NB4 (cell line): Measurements from ENCODE around the gene WDR5.
"Not testable (repeated sequence)": the region's sequence is repeated elsewhere in the genome, so short reads cannot be mapped to it uniquely, and the experiment has no call there.

Experiments used
- DNase-seq: peaks from one replicate; pipeline ENCODE4 v3.0.0; 2010; ENCODE audit warnings: low read depth
- H3K4me3 ChIP-seq: one replicate; pipeline ENCODE4 v1.5.1; 2011; ENCODE audit warnings: mild to moderate bottlenecking, low read depth, low read length, moderate library complexity
- MYC ChIP-seq: IDR thresholded peaks from 2 replicates; pipeline ENCODE4 v1.6.1; 2011; ENCODE audit warnings: low read depth, low read length
- POLR2A ChIP-seq: IDR thresholded peaks from 2 replicates; pipeline ENCODE4 v1.6.1; 2011; ENCODE audit warnings: mild to moderate bottlenecking; ENCODE audit not compliant: insufficient read length; ENCODE audit errors: extremely low read depth
- TF ChIP-seq, protein P1 (sequence below): IDR thresholded peaks from one replicate; pipeline ENCODE4 v1.5.1; 2012; ENCODE audit warnings: low read depth, low read length
- TF ChIP-seq, protein P2 (sequence below): IDR thresholded peaks from 2 replicates; pipeline ENCODE4 v1.6.1; 2011; ENCODE audit warnings: low read depth, low read length

The WDR5 gene

DNA sequence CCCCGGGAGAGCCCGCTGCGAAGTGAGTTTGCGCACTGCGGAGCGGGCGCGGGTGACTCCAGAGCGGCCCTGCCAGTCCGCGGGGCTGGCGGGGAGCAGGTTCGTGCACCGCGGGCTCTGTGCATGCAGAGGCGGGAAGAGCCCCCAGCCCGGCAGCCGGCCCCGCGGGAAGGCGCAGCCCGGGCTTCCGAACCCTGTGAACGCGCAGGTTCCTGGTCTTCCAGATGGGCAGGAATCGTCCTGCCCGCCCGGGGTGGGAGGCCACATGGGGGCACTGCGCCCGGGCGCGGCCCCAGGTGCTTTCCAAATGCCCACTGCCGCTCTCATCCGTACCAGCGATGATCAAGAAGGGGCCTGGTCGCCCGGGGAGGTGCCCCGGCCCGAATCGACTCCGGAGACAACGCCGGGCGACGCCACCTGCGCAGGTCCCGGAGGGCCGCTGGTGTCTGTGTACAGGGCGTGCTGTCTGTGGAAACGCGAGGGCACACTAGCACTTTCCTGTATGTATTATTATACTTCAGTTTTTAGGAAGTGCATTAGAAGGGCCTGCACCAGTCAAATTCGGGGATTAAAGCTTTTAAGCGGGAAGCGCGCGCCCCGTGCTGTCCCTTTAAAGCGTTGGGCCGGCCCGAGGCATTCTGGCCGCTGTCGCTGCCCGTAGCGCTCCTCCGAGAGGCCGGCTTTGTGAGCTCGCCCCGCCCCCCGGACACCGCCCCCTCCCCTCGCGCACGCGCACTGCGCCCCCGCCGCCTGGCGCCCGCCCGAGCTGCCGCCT lies at the start of gene WDR5:
WDR5 (plus strand) TSS at position 740 of the 775 bp plus-strand sequence. CDS start 3,796 bp downstream, outside the sequence.
- H3K4me3 ChIP-seq = peak within 1 kb of the TSS; percentile 83
- peak; percentile 92 for DNase-seq
- TF ChIP-seq POLR2A = peak; percentile 56
- TF ChIP-seq MYC = peak; percentile 41
- TF ChIP-seq, protein P1, sequence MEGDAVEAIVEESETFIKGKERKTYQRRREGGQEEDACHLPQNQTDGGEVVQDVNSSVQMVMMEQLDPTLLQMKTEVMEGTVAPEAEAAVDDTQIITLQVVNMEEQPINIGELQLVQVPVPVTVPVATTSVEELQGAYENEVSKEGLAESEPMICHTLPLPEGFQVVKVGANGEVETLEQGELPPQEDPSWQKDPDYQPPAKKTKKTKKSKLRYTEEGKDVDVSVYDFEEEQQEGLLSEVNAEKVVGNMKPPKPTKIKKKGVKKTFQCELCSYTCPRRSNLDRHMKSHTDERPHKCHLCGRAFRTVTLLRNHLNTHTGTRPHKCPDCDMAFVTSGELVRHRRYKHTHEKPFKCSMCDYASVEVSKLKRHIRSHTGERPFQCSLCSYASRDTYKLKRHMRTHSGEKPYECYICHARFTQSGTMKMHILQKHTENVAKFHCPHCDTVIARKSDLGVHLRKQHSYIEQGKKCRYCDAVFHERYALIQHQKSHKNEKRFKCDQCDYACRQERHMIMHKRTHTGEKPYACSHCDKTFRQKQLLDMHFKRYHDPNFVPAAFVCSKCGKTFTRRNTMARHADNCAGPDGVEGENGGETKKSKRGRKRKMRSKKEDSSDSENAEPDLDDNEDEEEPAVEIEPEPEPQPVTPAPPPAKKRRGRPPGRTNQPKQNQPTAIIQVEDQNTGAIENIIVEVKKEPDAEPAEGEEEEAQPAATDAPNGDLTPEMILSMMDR = peak; percentile 13
- TF ChIP-seq, protein P2, sequence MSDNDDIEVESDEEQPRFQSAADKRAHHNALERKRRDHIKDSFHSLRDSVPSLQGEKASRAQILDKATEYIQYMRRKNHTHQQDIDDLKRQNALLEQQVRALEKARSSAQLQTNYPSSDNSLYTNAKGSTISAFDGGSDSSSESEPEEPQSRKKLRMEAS = peak; percentile 37

DNA sequence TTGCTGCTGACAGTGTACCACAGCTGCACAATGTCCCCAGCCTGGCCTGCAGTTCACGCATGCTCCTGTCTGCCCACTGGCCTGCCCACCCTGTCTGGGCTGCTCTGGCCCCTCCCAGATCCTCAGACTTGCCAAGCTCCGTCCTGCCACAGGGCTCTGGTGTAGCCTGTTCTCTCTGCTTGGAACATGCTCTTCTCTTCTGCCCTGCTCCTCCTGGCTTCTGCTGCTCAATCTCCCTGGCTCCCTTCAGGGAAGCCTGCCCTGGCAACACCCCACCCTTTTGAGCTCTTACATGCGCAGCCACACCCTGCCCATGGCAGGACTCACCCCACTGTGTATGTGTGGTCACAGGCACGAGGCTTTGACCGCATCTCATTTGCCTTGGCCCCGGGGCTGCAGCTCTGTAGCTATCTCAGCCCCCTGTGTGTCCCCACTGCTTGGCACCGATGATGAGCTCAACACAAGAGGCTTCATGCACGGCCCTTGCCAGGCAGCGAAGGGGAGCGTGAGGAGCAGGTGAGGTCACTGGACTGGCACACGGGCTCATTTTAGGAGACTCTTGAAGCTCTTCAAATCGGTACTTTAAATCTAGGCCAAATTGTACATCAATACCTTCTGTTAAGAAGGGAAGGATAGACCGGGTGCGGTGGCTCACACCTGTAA lies 47.7 kb upstream of the WDR5 start:
- TF ChIP-seq MYC = no peak
- no peak for TF ChIP-seq POLR2A
- TF ChIP-seq, protein P2 = no peak
- TF ChIP-seq, protein P1 = no peak
- no peak for DNase-seq

DNA sequence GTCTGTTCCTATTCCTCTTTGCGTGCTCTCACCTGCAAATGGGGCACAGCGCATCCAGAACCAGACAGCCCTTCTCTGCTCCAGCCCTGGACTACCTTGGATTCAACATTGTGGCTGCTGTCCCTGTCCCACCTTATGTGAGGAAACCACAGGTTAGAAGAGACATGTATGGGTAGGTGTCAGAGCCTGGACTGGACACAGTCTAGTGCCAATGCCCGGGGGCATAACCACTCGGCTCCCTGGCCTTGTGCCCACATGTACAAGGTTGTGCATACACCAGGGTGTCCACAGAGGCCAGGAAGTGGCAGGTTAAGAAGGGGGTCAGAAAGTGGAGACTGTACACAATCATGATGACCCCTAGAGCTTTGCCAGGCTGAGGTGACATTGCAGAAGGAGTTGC lies 45.9 kb upstream of the WDR5 start:
- DNase-seq = no peak
- H3K4me3 ChIP-seq = no peak overlapping the region
- TF ChIP-seq, protein P2 = no peak
- TF ChIP-seq, protein P1 = no peak
- no peak for TF ChIP-seq MYC
- no peak for TF ChIP-seq POLR2A

More for the DNA sequence above, 47.7 kb upstream of the WDR5 start:
- H3K4me3 ChIP-seq = no peak overlapping the region

DNA sequence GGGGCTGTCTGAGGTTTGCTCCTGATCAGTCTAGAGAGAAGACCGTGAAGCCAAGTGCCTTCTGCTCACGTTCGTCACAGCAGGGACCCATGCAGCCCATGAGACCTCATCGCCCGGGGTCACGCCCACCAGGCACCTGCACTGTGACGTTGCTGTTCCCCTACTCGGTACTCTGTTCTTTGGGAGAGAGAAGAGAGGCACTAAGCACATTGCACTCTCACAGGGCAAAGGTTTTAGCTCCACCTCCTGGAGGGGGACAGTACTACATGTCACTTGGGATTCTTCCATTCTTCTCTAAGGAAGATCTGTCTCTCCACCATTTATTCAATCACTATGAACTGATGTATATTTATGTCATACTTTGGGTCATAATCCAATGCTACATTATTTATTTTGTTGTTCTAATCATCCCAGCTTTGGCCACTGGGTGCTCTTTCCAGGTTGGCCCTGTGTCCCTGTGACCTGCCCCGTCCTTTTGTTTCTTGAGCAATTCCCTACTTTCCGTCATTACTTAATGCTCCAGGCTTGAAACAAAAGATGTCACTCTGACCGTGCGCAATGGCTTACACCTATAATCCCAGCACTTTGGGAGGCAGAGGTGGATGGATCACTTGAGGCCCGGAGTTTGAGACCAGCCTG lies 36.6 kb upstream of the WDR5 start:
- no peak for TF ChIP-seq POLR2A
- peak; percentile 77 for TF ChIP-seq MYC
- TF ChIP-seq, protein P2 = peak; percentile 85
- TF ChIP-seq, protein P1 = peak; percentile 86
- peak; percentile 68 for DNase-seq
- no peak overlapping the region for H3K4me3 ChIP-seq

DNA sequence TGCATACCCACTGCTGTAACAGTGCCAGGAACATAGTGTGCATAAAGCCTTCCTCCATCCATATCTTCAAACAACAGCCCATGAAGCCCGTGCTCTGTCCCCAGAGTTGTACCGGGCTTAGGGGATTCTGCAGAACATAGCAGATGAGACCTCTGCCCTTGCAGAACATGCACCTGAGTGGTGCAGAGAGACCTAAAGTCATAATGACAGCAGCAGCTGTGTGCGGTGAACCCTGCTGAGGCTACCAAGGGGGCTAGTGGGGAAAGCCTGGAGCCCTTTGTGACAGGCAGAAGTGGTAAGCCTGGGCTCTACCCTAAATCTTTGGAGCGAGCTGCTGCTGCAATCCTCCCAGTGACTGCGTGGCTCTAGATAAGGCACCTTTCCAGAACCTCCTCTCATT lies 35.8 kb upstream of the WDR5 start:
- H3K4me3 ChIP-seq = no peak overlapping the region
- DNase-seq = no peak
- TF ChIP-seq, protein P2 = no peak

DNA sequence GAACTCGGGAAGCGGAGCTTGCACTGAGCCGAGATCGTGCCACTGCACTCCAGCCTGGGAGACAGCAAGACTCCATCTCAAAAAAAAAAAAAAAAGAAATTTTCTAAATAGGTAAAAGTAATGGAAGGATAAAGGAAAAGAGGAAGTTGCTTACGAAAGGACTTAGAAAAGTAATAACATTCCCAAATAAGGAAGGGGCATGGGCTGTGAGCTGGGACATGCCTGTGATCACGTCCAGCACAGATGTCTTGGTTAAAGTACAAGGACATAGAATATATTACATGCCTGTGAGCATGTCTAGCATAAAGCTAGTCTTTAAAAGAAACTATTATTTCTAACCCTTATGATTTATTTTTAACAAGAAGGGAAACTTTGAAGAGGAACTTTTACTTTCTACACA lies 34.7 kb upstream of the WDR5 start:
- H3K4me3 ChIP-seq, DNase-seq: not testable (repeated sequence)
